NOMO-1 treated with dmso at 0.1 percent for 144 hours (cell line): Measurements from ENCODE around the gene PARP11.
"Not testable (repeated sequence)": the region's sequence is repeated elsewhere in the genome, so short reads cannot be mapped to it uniquely, and the experiment has no call there.

Experiments
- DNase-seq: peaks from one replicate; lab custom pipeline; 2025; ENCODE audit not compliant: unreplicated experiment; lab: John Stamatoyannopoulos, UW

The PARP11 gene

GRCh38 chr12:3882896-3883564, 9.8 kb upstream of the PARP11 start:
- no peak for DNase-seq

DNA sequence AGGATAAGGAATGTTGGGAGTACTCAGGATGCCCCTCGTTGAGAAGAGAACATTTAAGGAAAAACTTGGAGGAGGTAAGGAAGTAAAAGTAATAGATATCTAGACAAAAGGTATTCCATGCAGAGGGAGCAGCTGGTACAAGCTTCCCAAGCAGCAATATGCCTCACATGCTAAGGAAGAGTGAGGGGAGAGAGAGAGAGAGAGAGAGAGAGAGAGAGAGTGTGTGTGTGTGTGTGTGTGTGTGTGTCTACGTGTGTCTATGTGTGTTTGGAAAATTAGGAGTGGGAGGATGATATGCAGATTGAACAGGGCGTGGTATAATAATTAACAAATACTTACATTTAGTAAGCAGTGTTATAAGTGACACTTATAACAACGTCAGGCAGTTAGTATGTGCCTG, 9.2 kb upstream of the PARP11 start:
- no peak for DNase-seq

- no peak for DNase-seq
Measured at GRCh38 chr12:3881281-3881950, 8.2 kb upstream of the PARP11 start.

DNA sequence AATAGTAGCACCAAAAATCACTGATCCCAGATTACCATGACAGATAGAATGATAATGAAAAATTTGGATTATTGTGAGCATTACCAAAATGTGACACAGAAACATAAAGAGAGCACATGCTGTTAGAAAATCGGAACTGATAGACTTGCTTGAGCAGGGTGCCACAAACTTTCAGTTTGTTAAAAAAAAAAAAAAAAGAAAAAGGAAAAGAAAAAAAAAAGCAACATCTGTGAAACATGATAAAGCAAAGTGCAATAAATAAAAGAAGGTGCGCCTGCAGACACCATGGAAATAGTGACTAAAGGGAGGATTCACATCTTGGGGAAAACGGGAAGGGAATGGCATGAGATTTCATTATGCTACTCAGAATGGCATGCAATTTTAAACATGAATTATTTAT, 6.6 kb upstream of the PARP11 start:
- DNase-seq, result no peak

GRCh38 chr12:3871356-3871755, 1.8 kb downstream of the PARP11 start:
- no peak for DNase-seq

- no peak for DNase-seq
Measured at GRCh38 chr12:3869865-3870264, 3.3 kb downstream of the PARP11 start.

DNA sequence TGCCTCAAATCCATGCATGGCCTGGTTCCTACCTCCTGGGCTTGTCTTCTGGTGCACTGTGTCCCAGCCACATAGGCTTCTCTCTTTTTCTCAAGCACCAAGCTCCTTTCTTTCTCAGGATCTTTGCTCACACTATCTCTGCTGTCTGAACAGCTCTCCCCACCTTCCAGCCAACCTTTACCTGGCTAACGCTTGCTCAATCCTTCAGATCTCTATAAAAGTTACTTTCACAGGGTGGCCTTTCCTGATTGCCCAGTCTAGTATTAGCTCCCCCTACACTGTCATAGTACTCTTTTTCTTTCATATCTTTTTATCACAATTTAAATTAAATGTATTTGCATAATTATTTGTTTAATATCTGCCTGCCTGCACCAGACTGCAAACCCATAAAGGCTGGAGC, 3.8 kb downstream of the PARP11 start:
- no peak for DNase-seq

- no peak for DNase-seq
Measured at GRCh38 chr12:3863756-3864155, 9.4 kb downstream of the PARP11 start.

DNA sequence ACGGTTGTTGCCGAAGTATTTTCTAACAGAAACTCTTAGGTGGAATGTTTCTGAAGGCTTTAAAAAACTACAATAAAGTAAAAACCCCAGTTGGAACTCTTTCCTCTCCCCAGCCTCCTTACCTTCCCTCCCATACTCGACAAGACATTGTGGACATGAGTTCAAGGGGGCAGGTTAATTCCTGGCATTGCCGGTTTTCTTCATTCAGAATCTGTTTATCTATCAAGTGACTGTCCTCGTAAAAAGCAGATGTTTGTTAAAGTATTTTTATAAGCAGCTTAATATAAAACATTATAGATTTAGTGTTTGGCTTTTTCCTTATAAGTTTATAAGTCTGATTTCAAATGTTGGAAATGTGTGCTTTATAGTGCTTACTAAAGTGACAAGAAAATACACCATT, 30.7 kb downstream of the PARP11 start:
- no peak for DNase-seq

GRCh38 chr12:3841783-3842182, 31.4 kb downstream of the PARP11 start:
- DNase-seq, result no peak

- DNase-seq, result not testable (repeated sequence)
Measured at GRCh38 chr12:3840833-3841232, 32.4 kb downstream of the PARP11 start.

DNA sequence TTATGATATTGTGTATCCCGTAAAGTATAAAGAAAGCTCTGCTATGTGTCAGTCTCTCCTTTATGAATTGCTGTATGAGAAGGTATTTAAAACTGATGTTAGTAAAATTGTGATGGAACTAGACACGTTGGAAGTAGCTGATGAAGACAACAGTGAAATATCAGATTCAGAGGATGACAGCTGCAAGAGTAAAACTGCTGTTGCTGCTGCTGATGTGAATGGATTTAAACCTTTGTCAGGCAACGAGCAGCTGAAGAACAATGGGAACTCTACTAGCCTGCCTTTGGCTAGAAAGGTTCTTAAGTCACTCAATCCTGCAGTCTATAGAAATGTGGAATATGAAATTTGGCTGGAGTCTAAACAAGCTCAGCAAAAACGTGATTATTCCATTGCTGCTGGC, 33.5 kb downstream of the PARP11 start:
- DNase-seq, result not testable (repeated sequence)

DNA sequence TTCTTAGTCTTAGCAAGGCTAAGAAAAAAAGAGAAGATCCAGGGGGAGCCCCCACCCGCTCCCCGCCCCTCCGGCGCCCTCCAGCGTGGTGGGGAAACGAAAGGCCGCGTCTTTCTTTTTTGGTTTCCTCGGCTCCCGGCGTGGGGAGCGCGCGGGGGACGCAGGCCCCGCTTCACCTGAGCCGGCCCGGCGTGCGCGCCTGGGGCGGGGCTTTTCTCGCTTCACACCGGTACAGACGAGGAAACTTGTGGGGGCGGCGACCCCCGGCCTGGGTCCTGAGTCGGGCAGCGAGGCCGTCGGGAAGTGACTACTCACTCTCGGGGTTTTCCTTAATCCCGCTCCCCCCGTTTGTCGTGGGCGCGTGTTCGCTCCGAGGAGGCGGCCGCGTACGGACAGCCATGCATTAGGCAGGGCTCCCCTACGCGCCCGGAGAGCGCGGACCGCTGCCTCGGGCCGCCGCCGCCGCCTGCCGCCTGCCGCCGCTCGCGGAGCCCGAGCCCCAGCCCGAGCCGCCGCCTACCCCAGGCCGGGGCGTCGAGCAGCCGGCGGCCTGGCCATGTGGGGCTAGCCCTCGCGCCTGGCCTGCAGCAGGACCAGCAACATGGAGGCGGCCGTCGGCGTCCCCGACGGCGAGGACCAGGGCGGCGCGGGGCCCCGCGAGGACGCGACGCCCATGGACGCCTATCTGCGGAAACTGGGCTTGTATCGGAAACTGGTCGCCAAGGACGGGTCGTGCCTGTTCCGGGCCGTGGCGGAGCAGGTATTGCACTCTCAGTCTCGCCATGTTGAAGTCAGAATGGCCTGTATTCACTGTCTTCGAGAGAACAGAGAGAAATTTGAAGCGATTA, 34.3 kb downstream of the PARP11 start:
- not testable (repeated sequence) for DNase-seq

GRCh38 chr12:3838076-3838475, 35.1 kb downstream of the PARP11 start:
- DNase-seq, result peak; percentile 28

- DNase-seq, result no peak
Measured at GRCh38 chr12:3837049-3837448, 36.1 kb downstream of the PARP11 start.

DNA sequence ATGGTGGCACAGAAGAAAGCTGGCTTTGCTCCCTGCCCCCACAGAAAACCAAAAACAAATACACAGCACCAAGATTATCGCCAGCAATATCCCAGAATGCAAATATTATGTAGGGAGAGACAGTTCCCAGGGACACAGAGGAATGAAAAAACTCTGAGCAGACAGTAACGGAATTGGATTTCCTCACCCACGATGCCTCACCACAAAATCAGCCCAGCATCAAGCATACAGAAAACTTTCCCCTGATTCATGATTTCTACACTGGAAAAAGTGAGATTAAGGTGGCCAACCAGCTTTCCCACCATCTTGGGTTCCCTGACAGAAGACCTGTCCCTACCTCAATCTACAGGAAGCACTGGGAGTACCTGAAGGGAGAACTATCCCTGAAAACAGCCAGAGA, 36.6 kb downstream of the PARP11 start:
- no peak for DNase-seq

DNA sequence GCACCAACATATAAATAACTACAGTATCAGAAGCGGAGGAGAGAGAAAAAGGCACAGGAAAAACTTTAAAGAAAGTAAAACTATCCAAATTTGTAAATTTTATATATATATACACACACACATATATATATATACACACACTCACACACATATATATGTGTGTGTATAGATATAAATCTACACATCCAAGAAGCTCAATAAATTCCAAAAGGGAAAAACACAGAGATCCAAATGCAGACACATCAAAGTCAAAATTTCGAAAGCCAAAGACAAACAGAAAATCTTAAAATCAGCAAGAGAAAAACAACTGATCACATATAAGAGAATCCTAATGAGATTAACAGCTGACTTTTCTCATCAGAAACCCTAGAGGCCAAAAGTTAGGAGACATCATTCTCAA, 37.3 kb downstream of the PARP11 start:
- no peak for DNase-seq

DNA sequence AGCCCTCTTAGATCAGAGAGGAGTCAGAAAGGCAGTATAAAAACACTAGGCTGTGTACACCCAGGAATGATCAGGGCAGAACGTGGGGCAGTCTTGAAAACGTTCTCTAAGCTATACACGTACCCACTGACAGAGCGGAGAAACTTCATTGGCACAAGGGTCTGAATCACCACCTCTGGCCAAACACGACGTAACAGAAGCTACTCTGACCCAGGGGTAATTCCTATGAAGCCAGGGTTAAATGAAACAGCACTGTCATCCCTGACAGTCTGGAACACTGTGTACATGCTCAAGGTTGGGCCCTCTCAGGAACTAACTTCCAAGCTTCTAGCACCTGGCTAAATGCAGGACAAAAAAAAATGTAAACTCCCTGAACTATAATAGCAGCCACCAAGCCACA, 38.4 kb downstream of the PARP11 start:
- DNase-seq, result no peak

DNA sequence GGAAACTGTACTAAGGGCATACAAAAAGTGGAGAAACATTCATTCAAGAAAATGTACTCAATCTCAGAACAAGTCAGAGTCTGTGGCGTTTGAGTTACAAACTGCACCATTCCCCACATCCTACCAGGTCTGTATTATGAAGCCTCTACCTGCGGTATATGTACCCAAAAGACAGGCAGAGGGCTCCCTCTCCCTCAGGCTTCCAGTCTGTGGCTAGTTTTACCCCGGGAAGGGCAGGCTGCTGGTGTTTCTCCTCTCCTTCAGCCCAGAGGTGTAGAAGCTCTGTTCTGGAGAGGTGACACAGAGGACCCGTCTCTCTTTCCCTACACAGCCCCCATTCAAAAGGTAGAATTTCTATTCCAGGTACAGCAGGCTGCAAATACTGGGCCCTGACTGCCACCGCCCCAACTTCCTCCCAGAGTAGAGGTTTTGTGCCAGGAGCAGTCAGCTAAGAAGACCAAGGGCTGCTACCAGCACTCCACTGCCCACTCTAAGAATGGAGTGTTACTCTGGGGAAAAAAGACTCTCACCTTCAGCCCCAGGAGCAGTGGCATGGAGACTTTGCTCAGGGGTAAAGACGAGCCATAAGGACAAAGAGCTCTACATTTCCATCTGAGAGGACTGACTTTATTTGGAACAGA, 39.4 kb downstream of the PARP11 start:
- no peak for DNase-seq

GRCh38 chr12:3832738-3833137, 40.5 kb downstream of the PARP11 start:
- no peak for DNase-seq

GRCh38 chr12:3828888-3829287, 44.3 kb downstream of the PARP11 start:
- no peak for DNase-seq
